Thyroid gland (tissue), 4 donors: ENCODE measurements around the gene ADAMTS17. TPM values are rescaled to one million over a fixed set of nuclear protein-coding genes. Genes with fewer than 3 reads are reported as not detected.

Experiments
- DNase-seq, 2 donors: peaks; one replicate each; pipeline ENCODE4 v3.0.0-alpha.2; 2019
- H3K27ac ChIP-seq, 3 donors: fragments of 200-600 bp; sonication (generic); 1 replicate in 2 of 3; 2 replicates in 1 of 3; pipeline ENCODE4 v1.5.1; 2016 to 2019; ENCODE audit warnings: mild to moderate bottlenecking in 1 of 3, moderate library complexity in 1 of 3
- H3K27me3 ChIP-seq: fragments of 200-600 bp; sonication (generic); one replicate; pipeline ENCODE4 v1.5.1; 2019
- H3K36me3 ChIP-seq, 2 donors: fragments of 200-600 bp; sonication (generic); one replicate each; pipeline ENCODE4 v1.5.1; 2016 to 2019
- H3K4me1 ChIP-seq, 2 donors: fragments of 200-600 bp; sonication (generic); one replicate each; pipeline ENCODE4 v1.5.1; 2017 to 2019
- H3K4me3 ChIP-seq, 3 donors: fragments of 200-600 bp; sonication (generic); replicated peaks in 1 of 3; 1 replicate in 2 of 3; 2 replicates in 1 of 3; pipeline ENCODE4 v1.5.1; 2016; ENCODE audit warnings: mild to moderate bottlenecking in 1 of 3
- H3K9me3 ChIP-seq: fragments of 200-600 bp; sonication (generic); one replicate; pipeline ENCODE4 v1.5.1; 2017
- POLR2A ChIP-seq, 2 donors: fragments of 450-650 bp; IDR thresholded peaks; one replicate each; pipeline ENCODE4 v1.6.1; 2017; ENCODE audit warnings: antibody characterized with exemption in 2 of 2, mild to moderate bottlenecking in 2 of 2, moderate library complexity in 1 of 2
- WGBS, 2 donors: methylation state at CpG; one replicate each; pipeline ENCODE4 v1.1.5; 2017; 5-methylcytosine and 5-hydroxymethylcytosine counted together
- intact Hi-C: fragments of 100-400 bp; cut with DNase I; formaldehyde crosslinking; loops from one replicate; pipeline ENCODE4 v1.15.1; 2023
- total RNA-seq, 4 donors: library from RNA; depleted of rRNA; stranded (reverse); fragments of >200 nt; gene quantifications; one replicate each; pipeline ENCODE4 v1.2.3, GENCODE V29; 2016
- TF ChIP-seq, protein P1 (sequence below), 6 experiments: fragments of 200-600 bp in 3 of 6; fragments of 450-650 bp in 3 of 6; sonication (generic) in 3 of 6; IDR thresholded peaks; one replicate each; pipeline ENCODE4 v1.5.1; 2016 to 2019; ENCODE audit warnings: antibody characterized with exemption in 6 of 6, mild to moderate bottlenecking in 2 of 6, inconsistent platforms in 1 of 6, moderate library complexity in 1 of 6

The ADAMTS17 gene
- total RNA-seq, 4 donors from 2014 or later, result 3.5 to 667 (median 5.3) TPM

DNA sequence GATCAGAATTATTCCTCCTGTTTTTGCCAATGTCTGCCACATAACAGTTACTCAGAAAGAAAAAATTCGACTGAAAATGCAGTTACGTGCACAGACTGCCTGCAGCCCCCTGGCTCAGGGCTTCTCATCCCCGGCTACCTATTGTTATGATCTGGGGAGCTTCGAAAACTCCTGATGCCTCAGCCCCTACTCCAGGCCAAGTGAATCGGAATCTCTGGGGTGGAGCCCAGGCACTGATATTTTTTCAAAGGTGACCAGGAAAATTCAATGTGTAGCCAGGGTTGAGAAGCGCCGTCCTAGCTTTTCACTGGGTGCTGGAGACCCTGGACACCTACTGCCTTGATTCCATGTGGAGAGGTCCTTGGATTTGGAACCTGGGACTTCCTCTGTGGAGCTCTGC, 8.5 kb downstream of the ADAMTS17 start:
- intact Hi-C loops, result no loop called here
- H3K9me3 ChIP-seq, result no peaks in the 10 kb centered on the region
- no peaks in the 10 kb centered on the region for H3K27me3 ChIP-seq
- no peaks in the 10 kb centered on the region for H3K4me1 ChIP-seq
- WGBS, 2 donors, result 92% methylated on average over 7 of the region's 7 CpGs
- no peak for DNase-seq
- H3K36me3 ChIP-seq, result no peaks in the 10 kb centered on the region
- no peak for TF ChIP-seq POLR2A (IDR thresholded peaks at IDR 0.05)
- TF ChIP-seq, protein P1, sequence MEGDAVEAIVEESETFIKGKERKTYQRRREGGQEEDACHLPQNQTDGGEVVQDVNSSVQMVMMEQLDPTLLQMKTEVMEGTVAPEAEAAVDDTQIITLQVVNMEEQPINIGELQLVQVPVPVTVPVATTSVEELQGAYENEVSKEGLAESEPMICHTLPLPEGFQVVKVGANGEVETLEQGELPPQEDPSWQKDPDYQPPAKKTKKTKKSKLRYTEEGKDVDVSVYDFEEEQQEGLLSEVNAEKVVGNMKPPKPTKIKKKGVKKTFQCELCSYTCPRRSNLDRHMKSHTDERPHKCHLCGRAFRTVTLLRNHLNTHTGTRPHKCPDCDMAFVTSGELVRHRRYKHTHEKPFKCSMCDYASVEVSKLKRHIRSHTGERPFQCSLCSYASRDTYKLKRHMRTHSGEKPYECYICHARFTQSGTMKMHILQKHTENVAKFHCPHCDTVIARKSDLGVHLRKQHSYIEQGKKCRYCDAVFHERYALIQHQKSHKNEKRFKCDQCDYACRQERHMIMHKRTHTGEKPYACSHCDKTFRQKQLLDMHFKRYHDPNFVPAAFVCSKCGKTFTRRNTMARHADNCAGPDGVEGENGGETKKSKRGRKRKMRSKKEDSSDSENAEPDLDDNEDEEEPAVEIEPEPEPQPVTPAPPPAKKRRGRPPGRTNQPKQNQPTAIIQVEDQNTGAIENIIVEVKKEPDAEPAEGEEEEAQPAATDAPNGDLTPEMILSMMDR (IDR thresholded peaks at IDR 0.05), result no peak
- H3K27ac ChIP-seq, result no peak overlapping the region
- H3K4me3 ChIP-seq, result no peak overlapping the region

DNA sequence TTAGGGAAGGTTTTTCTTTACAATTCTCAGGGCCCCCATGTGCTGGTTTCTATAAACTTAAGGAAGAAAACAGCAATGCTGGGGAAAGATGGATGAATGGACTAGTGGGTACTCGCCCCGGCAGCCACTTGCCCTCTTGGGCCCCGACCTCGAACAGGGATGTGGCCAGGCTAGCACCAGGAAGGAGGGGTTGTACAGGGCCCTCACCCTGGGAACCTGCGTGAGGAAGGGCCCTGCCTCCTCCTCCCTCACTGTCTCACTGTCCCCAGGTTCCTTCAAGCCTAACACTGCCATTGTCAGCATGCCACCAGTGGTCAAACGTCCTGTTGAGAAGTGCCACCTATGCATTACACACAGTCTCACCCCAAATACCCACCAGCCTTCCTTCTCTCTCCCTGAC, 9.1 kb downstream of the ADAMTS17 start:
- 75 to 80% methylated on average over 6 of the region's 6 CpGs for WGBS, 2 donors
- Histone ChIP-seq H3K27me3 (no peaks in the 10 kb centered on the region), H3K27ac (no peak overlapping the region), H3K4me3 (no peak overlapping the region), H3K9me3 (no peaks in the 10 kb centered on the region), H3K4me1 (no peaks in the 10 kb centered on the region), H3K36me3 (no peaks in the 10 kb centered on the region)
- intact Hi-C loops, result no loop called here
- TF ChIP-seq POLR2A (IDR thresholded peaks at IDR 0.05), result no peak
- TF ChIP-seq, protein P1 (IDR thresholded peaks at IDR 0.05), result no peak
- DNase-seq, result no peak

DNA sequence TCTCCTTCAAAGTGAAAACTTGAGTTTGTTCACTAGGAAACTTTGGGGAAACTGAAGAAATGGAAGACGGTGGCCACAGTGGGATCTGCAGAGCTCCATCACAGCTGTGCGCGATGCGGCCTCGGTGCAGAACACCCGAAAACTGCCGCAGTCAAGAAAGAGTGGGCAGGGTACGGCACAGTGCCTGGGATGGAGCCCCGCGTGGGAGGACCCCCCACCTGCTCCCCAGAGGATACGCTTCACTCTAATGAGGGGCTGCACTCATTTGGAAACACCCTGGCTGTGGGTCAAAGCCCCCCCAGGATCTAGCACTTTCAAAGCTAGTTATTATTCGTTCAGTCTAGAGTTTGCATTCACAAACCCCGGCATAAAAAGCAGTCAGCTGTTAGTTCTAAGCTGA, 9.5 kb downstream of the ADAMTS17 start:
- 92 to 93% methylated on average over 13 of the region's 13 CpGs for WGBS, 2 donors
- Histone ChIP-seq H3K4me1 (no peaks in the 10 kb centered on the region), H3K27me3 (no peaks in the 10 kb centered on the region), H3K36me3 (no peaks in the 10 kb centered on the region), H3K27ac (no peak overlapping the region), H3K9me3 (no peaks in the 10 kb centered on the region), H3K4me3 (no peak overlapping the region)
- intact Hi-C loops, result no loop called here
- no peak for DNase-seq
- TF ChIP-seq, protein P1 (IDR thresholded peaks at IDR 0.05), result no peak
- TF ChIP-seq POLR2A (IDR thresholded peaks at IDR 0.05), result no peak

DNA sequence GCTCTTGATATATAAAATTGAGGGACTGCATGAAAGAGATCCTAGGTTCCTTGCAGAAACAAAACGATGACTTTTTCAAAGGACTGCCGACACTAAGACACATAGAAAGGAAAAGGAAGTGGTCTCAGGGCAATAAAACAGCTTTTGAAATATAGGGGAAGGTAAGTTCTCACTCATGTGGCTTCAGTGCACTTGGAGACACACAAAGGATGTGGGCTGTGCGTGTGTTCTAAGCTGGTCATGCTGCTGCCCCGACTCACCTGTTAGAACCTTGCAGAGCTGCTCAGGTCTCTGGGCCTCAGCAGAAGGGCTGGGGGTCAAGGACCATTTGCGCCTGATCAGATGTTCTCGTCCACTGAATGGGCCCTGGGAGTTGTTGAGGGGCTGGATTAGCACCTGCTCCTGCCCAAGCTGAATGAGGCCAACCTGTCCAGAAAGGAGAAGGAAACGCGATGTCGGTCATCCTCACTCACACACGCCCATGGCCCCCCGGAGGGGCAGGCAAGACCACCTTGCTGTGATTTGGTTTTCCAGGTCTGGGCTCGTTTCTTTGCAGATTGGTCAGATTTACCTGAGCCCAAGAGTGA, 11.1 kb downstream of the ADAMTS17 start:
- H3K36me3 ChIP-seq, result no peaks in the 10 kb centered on the region
- no peaks in the 10 kb centered on the region for H3K27me3 ChIP-seq
- intact Hi-C loops, result no loop called here
- H3K4me1 ChIP-seq, result no peaks in the 10 kb centered on the region
- DNase-seq, result no peak
- TF ChIP-seq, protein P1 (IDR thresholded peaks at IDR 0.05), result no peak
- no peak for TF ChIP-seq POLR2A (IDR thresholded peaks at IDR 0.05)
- H3K9me3 ChIP-seq, result no peaks in the 10 kb centered on the region
- H3K4me3 ChIP-seq, result no peak overlapping the region
- H3K27ac ChIP-seq, result no peak overlapping the region
- WGBS, 2 donors, result 85 to 89% methylated on average over 12 of the region's 12 CpGs

DNA sequence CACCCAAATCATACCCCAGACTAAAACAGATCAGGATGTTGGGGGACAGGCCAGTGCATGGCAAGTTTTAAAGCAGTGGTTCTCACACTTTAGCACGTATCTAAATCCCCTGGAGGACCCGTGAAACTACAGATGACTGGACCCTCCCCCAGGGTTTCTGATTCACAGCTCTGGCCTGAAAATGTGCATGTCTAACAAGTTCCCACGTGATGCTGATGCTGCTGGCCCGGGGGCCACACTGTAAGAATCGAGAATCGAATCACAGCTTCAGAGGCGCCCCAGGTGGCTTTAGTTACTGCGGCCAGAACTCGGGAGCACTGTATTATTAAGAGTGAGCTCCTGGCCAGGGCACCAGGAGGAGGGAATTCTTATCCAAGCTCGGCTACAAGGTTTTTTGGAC, 11.6 kb downstream of the ADAMTS17 start:
- 81 to 82% methylated on average over 9 to 10 of the region's 10 CpGs for WGBS, 2 donors
- Histone ChIP-seq H3K4me1 (no peaks in the 10 kb centered on the region), H3K27ac (no peak overlapping the region), H3K36me3 (no peaks in the 10 kb centered on the region), H3K9me3 (no peaks in the 10 kb centered on the region), H3K27me3 (no peaks in the 10 kb centered on the region), H3K4me3 (no peak overlapping the region)
- TF ChIP-seq, protein P1 (IDR thresholded peaks at IDR 0.05), result no peak
- no peak for TF ChIP-seq POLR2A (IDR thresholded peaks at IDR 0.05)
- DNase-seq, result no peak
- intact Hi-C loops, result no loop called here
